GM12878 (cell line): Measurements from ENCODE around the gene PLPPR1. TPM values are rescaled to one million over a fixed set of nuclear protein-coding genes. Genes with fewer than 3 reads are reported as not detected.
"Not testable (repeated sequence)": the region's sequence is repeated elsewhere in the genome, so short reads cannot be mapped to it uniquely, and the experiment has no call there.

Source experiments
- ATAC-seq: fragments of 200-7000 bp; cut with Tn5 transposase; 3 replicates; pipeline ENCODE4 v1.9.1; 2020; ENCODE audit warnings: mild to moderate bottlenecking, moderate library complexity
- BruUV-seq: library from RNA; stranded (reverse); fragments of 400-500 nt; replicated peaks from 2 replicates; lab custom pipeline; 2021; lab: Mats Ljungman, UMichigan
- CTCF ChIA-PET: fragments of 300-600 bp; sonication (Branson Sonifier 250); formaldehyde crosslinking; extraction: SDS; loops from one replicate; lab custom pipeline; 2021; ENCODE audit warnings: inconsistent platforms; lab: Yijun Ruan, JAX
- POLR2A ChIA-PET: fragments of 350-600 bp; formaldehyde crosslinking; extraction: SDS; loops from one replicate; lab custom pipeline; 2021; ENCODE audit warnings: inconsistent platforms; lab: Charles Lee
- RAD21 ChIA-PET: fragments of 300-600 bp; sonication (Branson Sonifier 250); formaldehyde crosslinking; loops from one replicate; lab custom pipeline; 2023; ENCODE audit warnings: antibody characterized with exemption; ENCODE audit not compliant: unreplicated experiment; lab: Charles Lee
- SMC1A ChIA-PET: fragments of 300-600 bp; sonication (Branson Sonifier 250); formaldehyde crosslinking; loops from one replicate; lab custom pipeline; 2023; ENCODE audit not compliant: unreplicated experiment, uncharacterized antibody; lab: Charles Lee
- DNase-seq: peaks from one replicate; pipeline ENCODE4 v3.0.0-alpha.2; 2011; ENCODE audit warnings: low read depth, low spot score
- FAIRE-seq: peaks from 3 replicates; lab custom pipeline; 2011; peaks lifted over from hg19 to GRCh38; lab: Jason Lieb, UNC
- H2AFZ ChIP-seq: 2 replicates; pipeline ENCODE4 v1.6.0; 2011; ENCODE audit warnings: low read depth, low read length, control low read depth; ENCODE audit not compliant: control insufficient read depth
- H3K27ac ChIP-seq: 2 replicates; pipeline ENCODE4 v1.5.1; 2011; ENCODE audit warnings: control low read depth; ENCODE audit not compliant: control insufficient read depth, insufficient read depth
- H3K27me3 ChIP-seq, 2 experiments: replicated peaks in 1 of 2; 2 replicates each; pipeline versions ENCODE4 v1.6.0 to v1.6.1; 2011; ENCODE audit warnings: low read length in 1 of 2; ENCODE audit not compliant: control insufficient read depth in 2 of 2, insufficient read depth in 2 of 2
- H3K36me3 ChIP-seq, 2 experiments: 2 replicates each; pipeline ENCODE4 v1.5.1; 2011; ENCODE audit warnings: low read length in 1 of 2; ENCODE audit not compliant: control insufficient read depth in 2 of 2, insufficient read depth in 2 of 2
- H3K4me1 ChIP-seq: 2 replicates; pipeline ENCODE4 v1.6.1; 2011; ENCODE audit warnings: mild to moderate bottlenecking, low read length, moderate library complexity, mixed read lengths; ENCODE audit not compliant: control insufficient read depth, insufficient read depth
- H3K4me2 ChIP-seq: 2 replicates; pipeline ENCODE4 v1.6.0; 2011; ENCODE audit warnings: control low read depth; ENCODE audit not compliant: control insufficient read depth, insufficient read depth
- H3K4me3 ChIP-seq: fragments of 200-600 bp; sonication (generic); 2 replicates; pipeline ENCODE4 v1.5.1; 2016
- H3K79me2 ChIP-seq: 2 replicates; pipeline ENCODE4 v1.6.0; 2011; ENCODE audit warnings: low read length; ENCODE audit not compliant: control insufficient read depth, insufficient read depth
- H3K9ac ChIP-seq: 2 replicates; pipeline ENCODE4 v1.8.0; 2011; ENCODE audit warnings: low read length, control low read depth, mixed read lengths; ENCODE audit not compliant: control insufficient read depth, insufficient read depth
- H3K9me3 ChIP-seq: replicated peaks from 3 replicates; pipeline ENCODE4 v1.5.1; 2011; ENCODE audit warnings: mild to moderate bottlenecking, low read length; ENCODE audit not compliant: control insufficient read depth, insufficient read depth
- H4K20me1 ChIP-seq: 2 replicates; pipeline ENCODE4 v1.6.0; 2011; ENCODE audit not compliant: control insufficient read depth, insufficient read depth
- BACH1 ChIP-seq: fragments of 450-650 bp; IDR thresholded peaks from 2 replicates; pipeline ENCODE4 v1.6.1; 2017; ENCODE audit warnings: mild to moderate bottlenecking, borderline replicate concordance
- CREB1 ChIP-seq: IDR thresholded peaks from 2 replicates; pipeline ENCODE4 v1.6.1; 2012; ENCODE audit warnings: low read depth, mild to moderate bottlenecking, inconsistent platforms
- E4F1 ChIP-seq: fragments of 450-650 bp; IDR thresholded peaks from 2 replicates; pipeline ENCODE4 v1.6.1; 2018; ENCODE audit warnings: borderline replicate concordance, mild to moderate bottlenecking; ENCODE audit not compliant: partially characterized antibody
- GATAD2B ChIP-seq: fragments of 450-650 bp; conservative IDR thresholded peaks from 2 replicates; pipeline ENCODE4 v1.6.1; 2017; ENCODE audit warnings: low read depth, mild to moderate bottlenecking, moderate library complexity
- MTA2 ChIP-seq: fragments of 450-650 bp; IDR thresholded peaks from 2 replicates; pipeline ENCODE4 v1.6.1; 2016; ENCODE audit warnings: low read depth, mild to moderate bottlenecking, moderate library complexity
- MYB ChIP-seq: fragments of 150-350 bp; IDR thresholded peaks from 2 replicates; pipeline ENCODE4 v1.6.1; 2014; ENCODE audit warnings: mild to moderate bottlenecking, low read depth, low read length, borderline replicate concordance
- NBN ChIP-seq: fragments of 450-650 bp; IDR thresholded peaks from 2 replicates; pipeline ENCODE4 v1.6.1; 2016
- NKRF ChIP-seq: fragments of 450-650 bp; conservative IDR thresholded peaks from 2 replicates; pipeline ENCODE4 v1.6.1; 2017; ENCODE audit warnings: mild to moderate bottlenecking, moderate library complexity
- RELA ChIP-seq: fragments of 450-650 bp; IDR thresholded peaks from 2 replicates; pipeline ENCODE4 v1.8.0; 2014; ENCODE audit warnings: borderline replicate concordance; ENCODE audit not compliant: partially characterized antibody
- TCF7 ChIP-seq: IDR thresholded peaks from 2 replicates; pipeline ENCODE4 v1.6.1; 2014; ENCODE audit warnings: antibody characterized with exemption, borderline replicate concordance
- ZZZ3 ChIP-seq: IDR thresholded peaks from 2 replicates; pipeline ENCODE4 v1.6.1; 2011; ENCODE audit warnings: low read depth; ENCODE audit not compliant: control insufficient read depth, insufficient read length
- WGBS: methylation state at CpG from one replicate; pipeline ENCODE4 v1.1.6; 2016; ENCODE audit warnings: low lambda C conversion rate; ENCODE audit not compliant: insufficient replicate concordance, insufficient coverage; ENCODE audit errors: missing lambda C conversion rate; 5-methylcytosine and 5-hydroxymethylcytosine counted together
- in situ Hi-C: fragments of 300-500 bp; cut with MboI; formaldehyde crosslinking; loops from 9 replicates; pipeline ENCODE4 v1.14.3; 2018; ENCODE audit warnings: mixed read lengths
- intact Hi-C: fragments of 100-400 bp; cut with micrococcal nuclease; formaldehyde crosslinking; loops from one replicate; pipeline ENCODE4 v1.14.2; 2022; ENCODE audit not compliant: unreplicated experiment
- polyA plus RNA-seq, 11 experiments: library from polyadenylated mRNA; depleted of rRNA in 4 of 11; unstranded in 6 of 11; stranded (reverse) in 5 of 11; fragments of >200 nt; fragmentation: Nextera tagmentation in 4 of 11; fragmentation: Illumina TruSeq in 1 of 11; extraction: Ambion mirVana in 4 of 11; extraction: Trizol in 1 of 11; gene quantifications; 1 replicate in 1 of 11; 2 replicates in 10 of 11; pipeline versions ENCODE4 v1.2.1 to v1.2.3, GENCODE V29; 2011 to 2016; ENCODE audit warnings: inconsistent platforms in 2 of 11, missing spikeins in 2 of 11, low read depth in 1 of 11
- total RNA-seq, 4 experiments: library from RNA; depleted of rRNA in 3 of 4; stranded (reverse); fragments of >200 nt in 3 of 4; fragmentation: Illumina TruSeq in 1 of 4; extraction: Trizol in 1 of 4; gene quantifications; 2 replicates each; pipeline versions ENCODE4 v1.2.1 to v1.2.3, GENCODE V29; 2013 to 2021

The PLPPR1 gene
- total and polyA plus RNA-seq, 10 of the 15 experiments (the other 5 are each of a cell fraction or from before 2014, with no cell fraction given): 0.69 TPM; not detected in 9

- in situ Hi-C loops: no loop called here
- H4K20me1 ChIP-seq: no peaks in the 10 kb centered on the region
- no peaks in the 10 kb centered on the region for H3K79me2 ChIP-seq
- H3K4me2 ChIP-seq: no peak overlapping the region
- no peak overlapping the region for H3K9ac ChIP-seq
- H3K27ac ChIP-seq: no peak overlapping the region
- ChIA-PET RAD21 (no interaction called here), SMC1A (no interaction called here), CTCF (interaction anchor here (4.8 kb wide), 1 partner anchor 15 kb away, joined by 17 read pairs; no protein-coding TSS in a partner anchor), POLR2A (no interaction called here)
- H3K4me3 ChIP-seq: no peak overlapping the region
- no TSS peak for BruUV-seq
- no peak for FAIRE-seq
- H2AFZ ChIP-seq: no peak overlapping the region
- no peak for ATAC-seq
- no peaks in the 10 kb centered on the region for H3K27me3 ChIP-seq
- intact Hi-C loops: no loop called here
- 30% methylated on average over 1 of the region's 1 CpG for WGBS
- no peaks in the 10 kb centered on the region for H3K36me3 ChIP-seq
- no peaks in the 10 kb centered on the region for H3K4me1 ChIP-seq
- H3K9me3 ChIP-seq: no peaks in the 10 kb centered on the region
- no peak for TF ChIP-seq MYB
- no peak for TF ChIP-seq CREB1
- TF ChIP-seq GATAD2B: no peak
- TF ChIP-seq NBN: no peak
- no peak for TF ChIP-seq TCF7
- TF ChIP-seq BACH1: no peak
- no peak for TF ChIP-seq NKRF
- TF ChIP-seq MTA2: no peak
- no peak for TF ChIP-seq ZZZ3
- no peak for TF ChIP-seq E4F1
- TF ChIP-seq RELA: no peak
- no peak for DNase-seq
Measured at GRCh38 chr9:101326501-101326900, 298.0 kb downstream of the PLPPR1 start.

- H3K9me3 ChIP-seq, H3K4me1 ChIP-seq, DNase-seq, H2AFZ ChIP-seq, H3K27ac ChIP-seq, CTCF ChIA-PET, ATAC-seq, H3K9ac ChIP-seq, intact Hi-C loops, H3K79me2 ChIP-seq, H4K20me1 ChIP-seq, in situ Hi-C loops, H3K27me3 ChIP-seq, H3K4me3 ChIP-seq, BruUV-seq, H3K36me3 ChIP-seq, POLR2A ChIA-PET, SMC1A ChIA-PET, FAIRE-seq, RAD21 ChIA-PET, H3K4me2 ChIP-seq: not testable (repeated sequence)
- WGBS: 17% methylated on average over 3 of the region's 3 CpGs
Measured at GRCh38 chr9:101327422-101327909, 298.9 kb downstream of the PLPPR1 start.
